ENCODE measurements around the gene CREBBP. TPM values are rescaled to one million over a fixed set of nuclear protein-coding genes. Genes with fewer than 3 reads are reported as not detected.

CREBBP gene
- total RNA-seq, 1 experiment from 2014 or later = 79.1 TPM

DNA sequence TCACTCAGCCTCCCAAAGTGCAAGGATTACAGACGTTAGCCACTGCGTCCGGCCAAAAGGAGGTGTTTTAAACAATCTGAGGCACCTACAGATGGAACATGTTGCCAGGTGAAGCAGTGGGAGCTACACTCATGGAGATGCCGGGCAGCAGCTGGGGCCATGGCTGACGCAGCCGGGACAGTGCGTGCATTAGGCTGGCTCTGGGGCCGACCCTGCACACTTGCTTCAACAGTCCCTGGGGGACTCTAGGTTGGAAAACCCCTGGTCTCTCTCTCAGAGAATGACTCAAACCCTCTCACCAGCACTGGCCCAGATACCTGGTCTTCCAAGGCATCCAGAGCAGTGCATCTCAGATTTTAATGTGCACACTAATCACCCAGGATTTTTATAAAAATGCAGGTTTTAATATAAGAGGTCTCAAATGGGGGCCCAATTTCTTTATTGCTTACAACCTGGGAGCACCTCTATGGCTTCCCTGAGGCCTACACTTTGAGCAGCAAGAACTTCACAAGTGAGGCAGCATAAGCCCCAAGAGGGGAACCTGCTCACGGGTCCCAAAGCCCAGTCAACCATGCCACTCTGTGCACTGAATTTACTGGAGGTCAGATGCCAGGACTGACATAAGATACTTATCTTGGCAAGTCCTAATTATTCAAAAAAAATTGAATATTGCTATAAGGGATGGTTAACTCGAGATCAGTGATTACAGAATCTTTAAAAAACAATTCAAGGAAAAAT, 92.4 kb downstream of the CREBBP start:
- Histone ChIP-seq H4K20me1 (ENCODE audit: control insufficient read depth, insufficient read depth, insufficient read length) (no peaks in the 10 kb centered on the region), H3T11ph (ENCODE audit: low read length) (no peak overlapping the region), H4K8ac (replicated peaks; ENCODE audit: insufficient read length, low read depth, low read length) (no peak overlapping the region), H2BK120ac (ENCODE audit: low read depth, low read length, poor library complexity, severe bottlenecking) (no peak overlapping the region), H3K9ac (ENCODE audit: extremely low read depth, insufficient read length, low read length) (no peak overlapping the region), H2BK5ac (ENCODE audit: insufficient read length, low read length) (no peak overlapping the region), H4K91ac (ENCODE audit: insufficient read length, low read depth, low read length) (no peak overlapping the region), H3K23ac (ENCODE audit: insufficient read length, low read depth, low read length) (no peak overlapping the region), H3K4me2 (ENCODE audit: insufficient read depth, insufficient read length, low read length) (no peak overlapping the region), H4K5ac (ENCODE audit: insufficient read length, low read depth, low read length) (no peak overlapping the region), H3K56ac (ENCODE audit: insufficient read length, low read depth, low read length) (no peak overlapping the region), H3K79me2 (ENCODE audit: insufficient read depth, low read length) (no peaks in the 10 kb centered on the region), H3K14ac (ENCODE audit: insufficient read depth, low read length) (no peak overlapping the region), H2AK5ac (ENCODE audit: insufficient read length, low read length) (no peak overlapping the region), H3K4me1 (ENCODE audit: insufficient read depth, low read length) (no peaks in the 10 kb centered on the region), H3K27ac (ENCODE audit: insufficient read length, low read depth, low read length) (no peak overlapping the region), H3K9me3 (ENCODE audit: control insufficient read depth, low read depth, low read length) (no peaks in the 10 kb centered on the region), H2BK12ac (ENCODE audit: insufficient read length, low read depth, low read length) (no peak overlapping the region), H3K27me3 (ENCODE audit: insufficient read depth, low read length) (no peaks in the 10 kb centered on the region), H3K79me1 (ENCODE audit: insufficient read depth, low read depth, low read length, poor library complexity, severe bottlenecking) (no peaks in the 10 kb centered on the region), H2AFZ (ENCODE audit: low read length) (no peak overlapping the region), H2BK15ac (ENCODE audit: low read depth, low read length) (no peak overlapping the region), H3K18ac (ENCODE audit: insufficient read length, low read depth, low read length) (no peak overlapping the region), H3K23me2 (ENCODE audit: insufficient read length, low read depth, low read length, poor library complexity, severe bottlenecking) (no peaks in the 10 kb centered on the region), H3K4ac (ENCODE audit: low read depth, low read length) (no peak overlapping the region), H2BK20ac (ENCODE audit: low read depth, low read length, poor library complexity, severe bottlenecking) (no peak overlapping the region)
- no peak for DNase-seq
- H3K36me3 Mint-ChIP-seq (ENCODE audit: insufficient read depth in 1 of 3, low read depth in 3 of 3) = peaks cover 16 to 56% (median 29%) of the 10 kb centered on the region in 3 experiments; a peak in 6 of 7 replicates
- no peak overlapping the region; a peak in 1 of 7 replicates for H3K27ac Mint-ChIP-seq
- H3K9me3 Mint-ChIP-seq = no peaks in the 10 kb centered on the region
- H3K4me1 Mint-ChIP-seq = no peaks in the 10 kb centered on the region
- WGBS (ENCODE audit: extremely low coverage, insufficient read length, low lambda C conversion rate) = no CpG with 5 or more reads among the region's 10 CpGs
- no peak for TF ChIP-seq CTCF (conservative IDR thresholded peaks at IDR 0.05)
- H3K4me3 Mint-ChIP-seq = no peak overlapping the region
- H3K27me3 Mint-ChIP-seq (ENCODE audit: low read depth) = no peaks in the 10 kb centered on the region

All from H9 (cell line).